Immature natural killer cell (primary cell): ENCODE measurements around the gene HOXC5. TPM values are rescaled to one million over a fixed set of nuclear protein-coding genes. Genes with fewer than 3 reads are reported as not detected.

Source experiments
- DNase-seq, 3 donors: peaks; one replicate each; pipeline ENCODE4 v3.0.0; 2022; ENCODE audit warnings: mixed read lengths in 1 of 3
- H3K27ac Mint-ChIP-seq, 6 donors: one replicate each; pipeline ENCODE4 v1.8.0; 2020; ENCODE audit warnings: mixed read lengths in 6 of 6, mild to moderate bottlenecking in 5 of 6, inconsistent platforms in 4 of 6, moderate library complexity in 3 of 6
- H3K27me3 Mint-ChIP-seq, 3 donors: one replicate each; pipeline ENCODE4 v1.8.0; 2020 to 2021; ENCODE audit warnings: low read depth in 3 of 3, mild to moderate bottlenecking in 3 of 3, mixed read lengths in 3 of 3, moderate library complexity in 3 of 3, inconsistent platforms in 1 of 3
- H3K36me3 Mint-ChIP-seq, 3 donors: one replicate each; pipeline ENCODE4 v1.8.0; 2020; ENCODE audit warnings: mixed read lengths in 3 of 3, inconsistent platforms in 2 of 3, mild to moderate bottlenecking in 2 of 3
- H3K4me1 Mint-ChIP-seq, 2 donors: one replicate each; pipeline ENCODE4 v1.8.0; 2020; ENCODE audit warnings: inconsistent platforms in 2 of 2, mild to moderate bottlenecking in 2 of 2, mixed read lengths in 2 of 2, moderate library complexity in 1 of 2
- H3K4me3 Mint-ChIP-seq, 5 donors: one replicate each; pipeline ENCODE4 v1.8.0; 2020; ENCODE audit warnings: mild to moderate bottlenecking in 5 of 5, mixed read lengths in 5 of 5, inconsistent platforms in 3 of 5, moderate library complexity in 3 of 5
- H3K9me3 Mint-ChIP-seq, 6 donors: one replicate each; pipeline ENCODE4 v1.8.0; 2020; ENCODE audit warnings: mild to moderate bottlenecking in 6 of 6, mixed read lengths in 6 of 6, inconsistent platforms in 4 of 6, moderate library complexity in 3 of 6
- polyA plus RNA-seq, 3 donors: library from polyadenylated mRNA; unstranded; fragments of 300-500 nt; fragmentation: Illumina TruSeq; gene quantifications; one replicate each; pipeline ENCODE4 v1.2.3, GENCODE V29; 2021

The HOXC5 gene
- polyA plus RNA-seq, 3 donors from 2014 or later, result not detected

DNA sequence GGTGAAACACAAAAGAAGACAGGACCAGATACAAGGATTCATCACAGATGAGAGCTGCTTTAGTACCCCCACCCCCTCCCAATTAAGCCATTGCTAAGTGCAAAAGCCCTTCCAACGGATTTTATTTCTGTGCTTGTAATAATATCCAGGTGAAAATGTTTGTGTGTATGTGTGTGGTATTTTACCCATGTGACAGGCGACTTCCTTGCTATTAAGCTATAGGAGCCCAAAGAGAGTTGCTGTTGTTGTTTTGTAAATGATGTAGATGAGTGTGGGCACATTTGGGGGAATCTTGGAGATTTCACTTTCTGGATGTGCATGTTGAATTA is 17.6 kb downstream of the HOXC5 start:
- Mint-ChIP-seq H3K4me1 (peaks cover 48 to 57% of the 10 kb centered on the region in 2 donors), H3K36me3 (peaks cover 0 to 4% (median 0%) of the 10 kb centered on the region in 3 donors), H3K27ac (no peak overlapping the region), H3K27me3 (peaks cover 42 to 53% (median 47%) of the 10 kb centered on the region in 3 donors), H3K9me3 (peaks cover 0 to 5% (median 0%) of the 10 kb centered on the region in 6 donors), H3K4me3 (peak overlapping the region in 4 of 5 donors; percentile 29 to 65 (median 53))
- DNase-seq, result no peak

DNA sequence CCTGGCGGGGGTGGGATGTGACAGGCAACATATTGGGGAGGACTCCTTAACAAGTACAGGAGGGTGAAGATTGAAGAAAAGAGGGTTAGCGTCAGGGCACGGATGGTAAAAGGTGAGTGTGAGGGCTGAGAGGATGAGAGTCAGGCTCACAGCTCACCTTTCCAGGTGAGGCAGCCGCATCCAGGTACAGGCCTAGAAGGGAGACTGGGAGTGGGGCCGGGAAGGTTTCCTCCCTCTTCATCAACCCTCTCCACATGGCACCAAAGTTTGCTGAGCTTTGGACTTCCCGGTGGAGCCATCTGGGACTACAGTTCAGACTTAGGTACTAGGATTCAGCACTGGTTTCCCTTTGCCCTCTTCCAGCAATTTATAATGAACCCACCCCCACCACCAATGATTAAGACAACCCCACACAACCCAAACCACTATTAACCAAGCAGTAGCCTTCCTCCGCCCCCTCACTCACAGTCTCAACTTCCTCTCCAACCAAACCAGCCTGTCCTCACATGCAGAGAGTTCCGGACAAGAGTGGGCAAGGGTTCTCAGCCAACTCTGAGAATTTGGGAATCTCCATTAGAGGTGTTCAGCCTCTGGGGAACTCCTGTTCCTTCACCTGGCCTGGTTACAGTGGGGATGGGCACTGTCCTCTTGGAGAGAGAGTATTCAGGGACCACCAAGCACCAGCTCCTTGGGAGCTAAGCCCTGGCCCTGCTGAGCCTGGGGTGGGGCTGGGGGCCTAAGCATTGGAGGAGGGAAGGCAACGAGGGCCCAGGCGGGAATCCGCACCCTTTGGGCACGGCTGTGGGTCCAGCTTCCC is 18.4 kb downstream of the HOXC5 start:
- Mint-ChIP-seq H3K27me3 (peaks cover 37 to 53% (median 43%) of the 10 kb centered on the region in 3 donors), H3K4me3 (peak overlapping the region in 3 of 5 donors; percentile 27 to 46 (median 33)), H3K9me3 (peaks cover 0 to 5% (median 0%) of the 10 kb centered on the region in 6 donors), H3K27ac (peak overlapping the region in 2 of 6 donors; percentile 25 to 85), H3K36me3 (peaks cover 0 to 4% (median 0%) of the 10 kb centered on the region in 3 donors), H3K4me1 (peaks cover 50 to 56% of the 10 kb centered on the region in 2 donors)
- DNase-seq, result no peak

DNA sequence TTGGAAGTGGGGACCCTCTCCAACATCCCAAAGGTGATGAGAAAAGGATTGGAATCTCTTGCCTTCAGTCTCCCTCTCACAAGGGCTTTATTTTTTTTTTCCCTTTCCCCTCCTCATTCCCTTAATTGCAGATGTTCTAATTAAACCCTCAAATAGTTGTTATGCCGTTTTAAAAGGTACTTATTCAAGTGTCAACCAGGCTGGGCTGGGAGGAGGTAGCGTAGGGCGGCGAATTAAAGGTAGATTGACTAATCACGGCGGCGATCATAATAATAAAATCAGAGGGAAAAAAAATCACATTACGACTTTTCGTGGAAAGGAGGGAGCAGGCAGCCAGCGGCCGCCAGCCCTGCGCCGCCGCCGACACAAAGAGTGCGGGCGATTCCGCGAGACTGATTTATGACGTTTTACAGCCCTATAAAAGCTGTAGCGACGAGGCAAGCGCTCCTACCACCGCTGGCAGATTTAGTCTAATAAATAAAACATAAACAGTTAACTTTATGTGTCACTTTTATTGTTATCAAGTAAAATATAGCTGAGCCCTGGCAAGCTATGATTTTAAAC is 19.1 kb downstream of the HOXC5 start:
- H3K27me3 Mint-ChIP-seq, result peaks cover 37 to 50% (median 37%) of the 10 kb centered on the region in 3 donors
- peaks cover 0 to 5% (median 0%) of the 10 kb centered on the region in 6 donors for H3K9me3 Mint-ChIP-seq
- no peak for DNase-seq
- peaks cover 0 to 4% (median 0%) of the 10 kb centered on the region in 3 donors for H3K36me3 Mint-ChIP-seq
- peak overlapping the region in 4 of 6 donors; percentile 26 to 93 (median 88) for H3K27ac Mint-ChIP-seq
- H3K4me1 Mint-ChIP-seq, result peaks cover 49 to 51% of the 10 kb centered on the region in 2 donors
- H3K4me3 Mint-ChIP-seq, result peak overlapping the region; percentile 63 to 91 (median 84)

DNA sequence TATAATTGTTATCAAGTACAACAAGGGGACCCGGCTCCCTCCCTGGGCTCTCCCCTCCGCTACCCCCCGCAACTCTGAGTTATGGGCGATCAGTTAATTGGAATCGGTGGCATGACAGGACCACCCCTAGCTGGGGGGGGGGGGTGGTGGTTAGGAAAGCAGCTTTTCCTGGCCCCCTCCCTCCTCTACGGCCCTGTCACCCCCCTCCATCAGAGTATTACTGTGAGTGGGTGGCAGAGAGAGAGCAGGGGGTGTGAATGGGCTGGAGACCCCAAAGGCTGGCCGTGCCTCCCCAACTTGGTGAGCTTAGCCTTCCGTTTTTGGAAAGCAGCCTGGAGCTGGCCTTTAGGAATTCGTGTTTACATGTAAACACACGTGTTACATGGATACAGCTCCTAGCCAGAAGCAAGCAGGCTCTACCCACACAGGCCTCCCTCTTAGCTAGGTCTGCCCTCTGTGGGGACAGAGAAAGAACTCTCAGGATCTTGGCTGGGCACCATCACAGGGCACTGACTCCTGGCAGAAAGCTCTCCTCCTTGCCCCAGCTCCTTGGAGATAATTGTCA is 19.7 kb downstream of the HOXC5 start:
- H3K4me3 Mint-ChIP-seq, result peak overlapping the region; percentile 82 to 91 (median 85)
- peaks cover 0 to 5% (median 0%) of the 10 kb centered on the region in 6 donors for H3K9me3 Mint-ChIP-seq
- H3K27me3 Mint-ChIP-seq, result peaks cover 36 to 50% (median 37%) of the 10 kb centered on the region in 3 donors
- peaks cover 0 to 4% (median 0%) of the 10 kb centered on the region in 3 donors for H3K36me3 Mint-ChIP-seq
- peaks cover 47 to 51% of the 10 kb centered on the region in 2 donors for H3K4me1 Mint-ChIP-seq
- no peak for DNase-seq
- peak overlapping the region; percentile 83 to 93 (median 88) for H3K27ac Mint-ChIP-seq

DNA sequence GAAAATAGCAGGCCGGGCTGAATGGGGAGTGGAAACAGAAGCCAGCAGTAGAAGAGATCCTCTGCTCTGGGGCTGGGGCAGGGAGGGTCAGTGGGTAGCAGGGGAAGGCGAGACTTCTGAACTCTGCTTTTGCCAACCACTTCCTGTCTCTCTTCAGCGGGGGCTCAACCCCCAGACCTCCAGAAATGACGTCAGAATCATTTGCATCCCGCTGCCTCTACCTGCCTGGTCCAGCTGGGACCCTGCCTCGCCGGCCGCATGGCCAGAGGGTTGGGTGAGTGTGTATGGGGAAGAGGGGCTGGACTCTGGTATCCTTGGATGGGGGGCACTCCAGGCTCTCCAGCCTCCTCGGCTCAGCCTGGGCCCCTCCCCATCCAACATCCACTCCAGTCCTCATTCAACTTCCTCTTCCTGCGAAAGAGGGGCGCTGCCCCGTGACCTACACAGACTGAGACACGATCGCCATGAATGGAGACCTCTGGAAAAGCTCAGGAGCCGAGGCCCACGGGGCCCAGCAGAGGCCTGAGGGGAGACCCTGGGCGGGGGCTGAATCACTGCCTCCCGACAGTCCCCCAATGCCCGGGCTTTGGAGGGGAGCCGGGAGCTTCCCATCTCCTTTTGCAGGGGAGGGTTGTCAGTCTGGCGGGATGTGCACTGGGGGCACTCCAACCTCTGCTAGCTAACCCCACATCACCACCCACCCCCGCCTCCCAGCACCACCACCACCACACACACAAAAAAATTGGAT is 20.3 kb downstream of the HOXC5 start:
- Mint-ChIP-seq H3K4me3 (peak overlapping the region; percentile 82 to 91 (median 85)), H3K4me1 (peaks cover 46 to 51% of the 10 kb centered on the region in 2 donors), H3K27ac (peak overlapping the region; percentile 83 to 93 (median 88)), H3K36me3 (peaks cover 0 to 4% (median under 1%) of the 10 kb centered on the region in 3 donors), H3K27me3 (peaks cover 29 to 47% (median 32%) of the 10 kb centered on the region in 3 donors), H3K9me3 (peaks cover 0 to 5% (median 0%) of the 10 kb centered on the region in 6 donors)
- DNase-seq, result peak; percentile 61 to 71 (median 62)

DNA sequence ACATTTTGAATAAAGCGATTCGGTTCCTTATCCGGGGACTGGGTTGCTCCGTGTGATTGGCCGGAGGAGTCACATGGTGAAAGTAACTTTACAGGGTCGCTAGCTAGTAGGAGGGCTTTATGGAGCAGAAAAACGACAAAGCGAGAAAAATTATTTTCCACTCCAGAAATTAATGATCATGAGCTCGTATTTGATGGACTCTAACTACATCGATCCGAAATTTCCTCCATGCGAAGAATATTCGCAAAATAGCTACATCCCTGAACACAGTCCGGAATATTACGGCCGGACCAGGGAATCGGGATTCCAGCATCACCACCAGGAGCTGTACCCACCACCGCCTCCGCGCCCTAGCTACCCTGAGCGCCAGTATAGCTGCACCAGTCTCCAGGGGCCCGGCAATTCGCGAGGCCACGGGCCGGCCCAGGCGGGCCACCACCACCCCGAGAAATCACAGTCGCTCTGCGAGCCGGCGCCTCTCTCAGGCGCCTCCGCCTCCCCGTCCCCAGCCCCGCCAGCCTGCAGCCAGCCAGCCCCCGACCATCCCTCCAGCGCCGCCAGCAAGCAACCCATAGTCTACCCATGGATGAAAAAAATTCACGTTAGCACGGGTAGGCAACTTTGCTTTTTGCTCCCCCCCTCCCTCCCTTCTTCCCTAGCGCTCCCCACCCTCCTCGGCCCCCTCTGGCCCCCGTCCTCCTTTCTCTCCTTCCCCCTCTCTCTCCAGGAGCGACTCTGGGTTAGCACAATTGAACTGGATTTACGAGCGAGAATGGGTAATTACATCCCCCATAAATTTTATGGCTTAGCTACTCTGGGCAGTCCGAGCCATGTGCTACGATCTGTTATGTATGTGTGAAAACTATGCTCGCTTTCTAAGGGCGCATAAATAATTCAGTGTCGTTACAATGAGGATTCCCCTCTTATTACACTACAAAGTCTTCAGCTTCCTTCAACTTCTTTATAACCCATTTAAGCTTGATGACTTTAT is 21.2 kb downstream of the HOXC5 start, which contains the start of gene HOXC4:
HOXC4 (plus strand) TSS at position 85 of the 991 bp plus-strand sequence; CDS start at position 173, 88 bp downstream.
- H3K9me3 Mint-ChIP-seq, result peaks cover 0 to 2% (median 0%) of the 10 kb centered on the region in 6 donors
- peaks cover 5 to 9% (median 7%) of the 10 kb centered on the region in 3 donors for H3K36me3 Mint-ChIP-seq
- H3K4me3 Mint-ChIP-seq, result peak within 1 kb of the TSS; percentile 84 to 91 (median 85)
- peak in 2 of 3 donors; percentile 34 to 39 for DNase-seq
- peaks cover 46 to 51% of the 10 kb centered on the region in 2 donors for H3K4me1 Mint-ChIP-seq
- H3K27ac Mint-ChIP-seq, result peak within 1 kb of the TSS; percentile 83 to 93 (median 88)
- peaks cover 26 to 43% (median 31%) of the 10 kb centered on the region in 3 donors for H3K27me3 Mint-ChIP-seq

DNA sequence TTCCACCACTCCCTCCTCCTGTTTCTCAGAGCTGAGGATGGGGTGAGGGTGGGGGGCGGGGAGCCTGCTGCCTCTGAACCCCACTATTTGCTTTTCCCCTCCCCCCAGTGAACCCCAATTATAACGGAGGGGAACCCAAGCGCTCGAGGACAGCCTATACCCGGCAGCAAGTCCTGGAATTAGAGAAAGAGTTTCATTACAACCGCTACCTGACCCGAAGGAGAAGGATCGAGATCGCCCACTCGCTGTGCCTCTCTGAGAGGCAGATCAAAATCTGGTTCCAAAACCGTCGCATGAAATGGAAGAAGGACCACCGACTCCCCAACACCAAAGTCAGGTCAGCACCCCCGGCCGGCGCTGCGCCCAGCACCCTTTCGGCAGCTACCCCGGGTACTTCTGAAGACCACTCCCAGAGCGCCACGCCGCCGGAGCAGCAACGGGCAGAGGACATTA is 21.9 kb downstream of the HOXC5 start:
- H3K4me1 Mint-ChIP-seq, result peaks cover 45 to 49% of the 10 kb centered on the region in 2 donors
- no peak for DNase-seq
- H3K36me3 Mint-ChIP-seq, result peaks cover 3 to 13% (median 5%) of the 10 kb centered on the region in 3 donors
- peak overlapping the region in 2 of 6 donors; percentile 65 for H3K27ac Mint-ChIP-seq
- H3K27me3 Mint-ChIP-seq, result peaks cover 23 to 40% (median 30%) of the 10 kb centered on the region in 3 donors
- H3K4me3 Mint-ChIP-seq, result peak overlapping the region in 4 of 5 donors; percentile 74 to 91 (median 84)
- H3K9me3 Mint-ChIP-seq, result peaks cover 0 to 2% (median 0%) of the 10 kb centered on the region in 6 donors

DNA sequence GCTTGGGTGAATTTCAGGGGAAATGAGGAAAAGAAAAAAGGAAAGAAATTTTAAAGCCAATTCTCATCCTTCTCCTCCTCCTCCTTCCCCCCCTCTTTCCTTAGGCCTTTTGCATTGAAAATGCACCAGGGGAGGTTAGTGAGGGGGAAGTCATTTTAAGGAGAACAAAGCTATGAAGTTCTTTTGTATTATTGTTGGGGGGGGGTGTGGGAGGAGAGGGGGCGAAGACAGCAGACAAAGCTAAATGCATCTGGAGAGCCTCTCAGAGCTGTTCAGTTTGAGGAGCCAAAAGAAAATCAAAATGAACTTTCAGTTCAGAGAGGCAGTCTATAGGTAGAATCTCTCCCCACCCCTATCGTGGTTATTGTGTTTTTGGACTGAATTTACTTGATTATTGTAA is 22.7 kb downstream of the HOXC5 start:
- no peak overlapping the region for H3K4me3 Mint-ChIP-seq
- peaks cover 21 to 35% (median 25%) of the 10 kb centered on the region in 3 donors for H3K27me3 Mint-ChIP-seq
- H3K9me3 Mint-ChIP-seq, result peaks cover 0 to 2% (median 0%) of the 10 kb centered on the region in 6 donors
- no peak for DNase-seq
- H3K4me1 Mint-ChIP-seq, result peaks cover 38 to 41% of the 10 kb centered on the region in 2 donors
- H3K27ac Mint-ChIP-seq, result no peak overlapping the region
- H3K36me3 Mint-ChIP-seq, result peaks cover 3 to 13% (median 5%) of the 10 kb centered on the region in 3 donors

DNA sequence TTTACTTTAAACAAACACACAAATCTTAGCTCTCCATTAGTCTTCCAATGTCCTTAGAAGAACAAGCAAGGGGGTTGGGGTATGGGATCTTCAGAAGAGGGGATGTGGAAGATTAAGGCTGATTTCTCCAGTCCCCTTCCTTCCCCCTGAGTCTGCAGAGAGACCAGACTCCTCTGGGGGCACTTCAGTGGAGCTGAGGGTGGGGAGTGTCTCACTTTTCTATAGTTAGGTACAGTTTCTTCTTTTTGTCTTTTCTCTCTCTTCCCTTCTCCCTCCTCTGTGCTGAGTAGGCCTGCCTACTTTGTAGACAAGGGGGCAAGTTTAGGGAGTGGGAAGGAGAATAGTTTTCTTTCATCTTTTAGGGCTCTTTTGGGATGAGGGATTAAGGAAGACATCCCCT is 23.3 kb downstream of the HOXC5 start:
- Mint-ChIP-seq H3K9me3 (peaks cover 0 to 1% (median 0%) of the 10 kb centered on the region in 6 donors), H3K36me3 (peaks cover 3 to 13% (median 5%) of the 10 kb centered on the region in 3 donors), H3K27me3 (peaks cover 19 to 32% (median 20%) of the 10 kb centered on the region in 3 donors), H3K4me1 (peaks cover 34 to 35% of the 10 kb centered on the region in 2 donors), H3K4me3 (peak overlapping the region in 2 of 5 donors; percentile 0 to 3), H3K27ac (peak overlapping the region in 1 of 6 donors; percentile 19)
- DNase-seq, result no peak

DNA sequence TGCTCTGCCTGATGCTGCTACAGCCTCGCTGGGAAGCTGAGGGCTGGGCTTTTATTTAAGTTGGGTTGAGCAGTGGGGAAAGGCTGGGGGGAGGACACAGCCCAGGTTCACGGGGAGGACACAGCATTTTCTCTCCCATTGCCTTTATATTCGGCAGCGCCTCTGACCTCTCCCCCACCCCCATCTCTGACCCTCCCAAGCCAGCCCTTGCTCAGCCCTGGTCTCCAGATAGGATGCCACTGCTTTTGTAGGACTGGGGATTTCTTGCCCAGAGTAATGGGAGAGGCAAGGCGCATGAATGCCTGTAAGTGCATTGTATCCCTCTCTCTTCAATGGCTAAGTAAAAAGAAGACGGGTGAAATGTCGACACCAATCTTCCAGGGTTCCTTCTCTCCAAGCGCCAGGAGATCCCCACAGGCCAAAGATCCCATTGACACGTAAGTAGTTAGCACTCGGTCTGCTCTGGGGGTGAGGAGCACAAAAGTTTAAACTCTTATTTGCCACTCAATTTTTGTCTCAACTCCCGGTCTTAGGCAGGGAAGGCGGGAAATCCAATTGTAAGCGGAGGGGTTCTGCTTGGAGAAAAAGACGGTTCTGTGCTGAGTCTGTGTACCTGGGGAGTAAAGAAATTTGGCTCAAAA is 25.4 kb downstream of the HOXC5 start:
- Mint-ChIP-seq H3K36me3 (peaks cover 7 to 13% (median 11%) of the 10 kb centered on the region in 3 donors), H3K4me3 (no peak overlapping the region), H3K27ac (no peak overlapping the region), H3K4me1 (peaks cover 14% of the 10 kb centered on the region in 2 donors), H3K27me3 (peaks cover 18 to 23% (median 20%) of the 10 kb centered on the region in 3 donors), H3K9me3 (no peaks in the 10 kb centered on the region)
- no peak for DNase-seq

DNA sequence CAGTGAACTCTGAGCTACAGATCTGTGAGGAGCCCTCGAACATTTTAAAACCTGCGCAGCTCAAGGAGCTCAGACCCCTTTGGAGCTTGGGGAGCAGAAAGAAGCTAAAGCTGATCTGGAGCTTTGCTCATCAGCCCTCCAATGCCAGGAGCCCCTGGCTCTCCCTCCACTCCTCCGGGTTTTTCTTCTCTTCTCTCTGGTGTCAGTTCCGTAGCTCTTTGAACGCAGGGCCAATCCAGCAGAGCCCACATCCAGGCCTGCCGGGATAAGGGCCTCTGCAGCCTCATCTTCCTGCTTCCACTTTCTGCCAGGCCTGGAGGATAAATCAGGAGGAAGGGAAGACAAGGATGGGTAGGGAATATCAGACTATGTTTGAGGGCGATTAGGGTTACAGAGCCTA is 26.8 kb downstream of the HOXC5 start:
- no peak for DNase-seq
- Mint-ChIP-seq H3K27ac (peak overlapping the region in 1 of 6 donors; percentile 18), H3K4me3 (no peak overlapping the region), H3K9me3 (no peaks in the 10 kb centered on the region), H3K36me3 (peaks cover 7 to 13% (median 12%) of the 10 kb centered on the region in 3 donors), H3K4me1 (peaks cover 2 to 4% of the 10 kb centered on the region in 2 donors), H3K27me3 (peaks cover 16 to 26% (median 19%) of the 10 kb centered on the region in 3 donors)
